Thyroid gland (tissue), 4 donors: ENCODE measurements around the gene HCN2.

Source experiments
- POLR2A ChIP-seq, 2 donors: fragments of 450-650 bp; IDR thresholded peaks; one replicate each; pipeline ENCODE4 v1.6.1; 2017; ENCODE audit warnings: antibody characterized with exemption in 2 of 2, mild to moderate bottlenecking in 2 of 2, moderate library complexity in 1 of 2
- TF ChIP-seq, protein P1 (sequence below), 6 experiments: fragments of 200-600 bp in 3 of 6; fragments of 450-650 bp in 3 of 6; sonication (generic) in 3 of 6; IDR thresholded peaks; one replicate each; pipeline ENCODE4 v1.5.1; 2016 to 2019; ENCODE audit warnings: antibody characterized with exemption in 6 of 6, mild to moderate bottlenecking in 2 of 6, inconsistent platforms in 1 of 6, moderate library complexity in 1 of 6

DNA sequence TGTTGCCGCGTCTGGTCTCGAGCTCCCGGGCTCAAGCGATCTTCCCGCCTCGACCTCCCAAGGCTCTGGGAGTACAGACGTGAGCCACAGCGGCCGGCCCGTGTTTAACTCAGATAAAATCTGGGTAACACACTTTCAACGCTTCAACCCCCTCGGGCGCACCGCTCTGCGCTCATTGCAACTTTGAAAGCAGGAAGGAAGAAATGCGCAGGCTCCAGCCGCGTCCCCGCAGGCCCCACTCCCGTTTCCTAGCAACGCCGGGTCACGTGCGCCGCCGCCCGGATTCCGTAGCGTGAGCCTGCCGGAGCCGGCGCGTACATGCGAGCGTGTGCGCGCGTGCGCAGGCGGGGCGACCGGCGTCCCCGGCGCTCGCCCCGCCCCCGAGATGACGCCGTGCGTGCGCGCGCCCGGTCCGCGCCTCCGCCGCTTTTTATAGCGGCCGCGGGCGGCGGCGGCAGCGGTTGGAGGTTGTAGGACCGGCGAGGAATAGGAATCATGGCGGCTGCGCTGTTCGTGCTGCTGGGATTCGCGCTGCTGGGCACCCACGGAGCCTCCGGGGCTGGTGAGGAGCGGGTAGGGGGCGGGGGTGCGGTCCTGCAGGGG, 17.4 kb upstream of the HCN2 start, which contains the start of gene BSG:
- TF ChIP-seq, protein P1, sequence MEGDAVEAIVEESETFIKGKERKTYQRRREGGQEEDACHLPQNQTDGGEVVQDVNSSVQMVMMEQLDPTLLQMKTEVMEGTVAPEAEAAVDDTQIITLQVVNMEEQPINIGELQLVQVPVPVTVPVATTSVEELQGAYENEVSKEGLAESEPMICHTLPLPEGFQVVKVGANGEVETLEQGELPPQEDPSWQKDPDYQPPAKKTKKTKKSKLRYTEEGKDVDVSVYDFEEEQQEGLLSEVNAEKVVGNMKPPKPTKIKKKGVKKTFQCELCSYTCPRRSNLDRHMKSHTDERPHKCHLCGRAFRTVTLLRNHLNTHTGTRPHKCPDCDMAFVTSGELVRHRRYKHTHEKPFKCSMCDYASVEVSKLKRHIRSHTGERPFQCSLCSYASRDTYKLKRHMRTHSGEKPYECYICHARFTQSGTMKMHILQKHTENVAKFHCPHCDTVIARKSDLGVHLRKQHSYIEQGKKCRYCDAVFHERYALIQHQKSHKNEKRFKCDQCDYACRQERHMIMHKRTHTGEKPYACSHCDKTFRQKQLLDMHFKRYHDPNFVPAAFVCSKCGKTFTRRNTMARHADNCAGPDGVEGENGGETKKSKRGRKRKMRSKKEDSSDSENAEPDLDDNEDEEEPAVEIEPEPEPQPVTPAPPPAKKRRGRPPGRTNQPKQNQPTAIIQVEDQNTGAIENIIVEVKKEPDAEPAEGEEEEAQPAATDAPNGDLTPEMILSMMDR (IDR thresholded peaks at IDR 0.05) = no peak
- TF ChIP-seq POLR2A (IDR thresholded peaks at IDR 0.05) = peak; percentile 88 to 99
